HepG2 (cell line): ENCODE results near the gene SLC25A11. TPM values are rescaled to one million over a fixed set of nuclear protein-coding genes. Genes with fewer than 3 reads are reported as not detected.

Experiments used
- ATAC-seq: fragments of 200-7000 bp; cut with Tn5 transposase; 3 replicates; pipeline ENCODE4 v1.9.1; 2020; ENCODE audit warnings: mild to moderate bottlenecking, moderate library complexity
- BruUV-seq: library from RNA; stranded (reverse); fragments of 400-500 nt; replicated peaks from 2 replicates; lab custom pipeline; 2021; lab: Mats Ljungman, UMichigan
- CTCF ChIA-PET: fragments of 300-600 bp; formaldehyde crosslinking; extraction: SDS; loops from one replicate; lab custom pipeline; 2021; ENCODE audit warnings: low total read pairs, inconsistent platforms, low intra/inter-chr PET ratio; lab: Yijun Ruan, JAX
- POLR2A ChIA-PET: fragments of 350-600 bp; sonication (Branson Sonifier 250); formaldehyde crosslinking; loops from one replicate; lab custom pipeline; 2020; ENCODE audit warnings: antibody characterized with exemption, inconsistent platforms; lab: Yijun Ruan, JAX
- DNase-seq: peaks from one replicate; pipeline ENCODE4 v3.0.0-alpha.2; 2015; ENCODE audit warnings: low spot score
- FAIRE-seq: peaks from 3 replicates; lab custom pipeline; 2011; peaks lifted over from hg19 to GRCh38; lab: Jason Lieb, UNC
- H2AFZ ChIP-seq: one replicate; pipeline ENCODE4 v1.6.1; 2011; ENCODE audit warnings: low read length, inconsistent platforms
- H3K27ac ChIP-seq: fragments of 300-600 bp; 3 replicates; pipeline ENCODE4 v1.8.0; 2011; ENCODE audit warnings: mixed run types, mild to moderate bottlenecking, mixed read lengths, low read length, inconsistent platforms; ENCODE audit not compliant: insufficient read depth; ENCODE audit errors: extremely low read length
- H3K27me3 ChIP-seq, 2 experiments: fragments of 200-600 bp in 1 of 2; 2 replicates in 1 of 2; 3 replicates in 1 of 2; pipeline versions ENCODE4 v1.6.0 to v1.8.0; 2011; ENCODE audit warnings: low read length in 2 of 2, mild to moderate bottlenecking in 2 of 2, moderate library complexity in 2 of 2, inconsistent platforms in 1 of 2; ENCODE audit not compliant: insufficient read depth in 2 of 2, control insufficient read depth in 1 of 2
- H3K36me3 ChIP-seq, 2 experiments: fragments of 200-600 bp in 1 of 2; replicated peaks in 1 of 2; 2 replicates in 1 of 2; 3 replicates in 1 of 2; pipeline versions ENCODE4 v1.5.1 to v1.8.0; 2011; ENCODE audit warnings: low read length in 2 of 2, inconsistent platforms in 1 of 2; ENCODE audit not compliant: insufficient read depth in 2 of 2, control insufficient read depth in 1 of 2
- H3K4me1 ChIP-seq: 2 replicates; pipeline ENCODE4 v1.5.1; 2012; ENCODE audit warnings: low read length, inconsistent platforms; ENCODE audit not compliant: insufficient read depth
- H3K4me2 ChIP-seq: 2 replicates; pipeline ENCODE4 v1.6.0; 2011; ENCODE audit warnings: low read depth, low read length, inconsistent platforms
- H3K4me3 ChIP-seq, 3 experiments: fragments of 200-600 bp in 1 of 3; sonication (generic), shearing (Covaris generic) in 1 of 3; replicated peaks in 1 of 3; 2 replicates each; pipeline ENCODE4 v1.5.1; 2011 to 2016; ENCODE audit warnings: low read length in 3 of 3, inconsistent platforms in 2 of 3, low read depth in 2 of 3, mild to moderate bottlenecking in 2 of 3, control low read depth in 1 of 3, mixed read lengths in 1 of 3; ENCODE audit not compliant: insufficient read depth in 1 of 3
- H3K79me2 ChIP-seq: one replicate; pipeline ENCODE4 v1.6.1; 2011; ENCODE audit warnings: low read length, inconsistent platforms; ENCODE audit not compliant: insufficient read depth
- H3K9ac ChIP-seq: 2 replicates; pipeline ENCODE4 v1.6.0; 2011; ENCODE audit warnings: mild to moderate bottlenecking, low read depth, low read length, inconsistent platforms; ENCODE audit not compliant: insufficient read depth
- H3K9me3 ChIP-seq: 2 replicates; pipeline ENCODE4 v1.5.1; 2012; ENCODE audit warnings: mild to moderate bottlenecking, low read length
- H4K20me1 ChIP-seq: 2 replicates; pipeline ENCODE4 v1.6.0; 2011; ENCODE audit warnings: inconsistent platforms, mild to moderate bottlenecking, low read length, moderate library complexity; ENCODE audit not compliant: insufficient read depth
- ARNT2 ChIP-seq: sonication (generic); formaldehyde crosslinking; IDR thresholded peaks from 2 replicates; pipeline ENCODE4 v1.8.0; 2022; ENCODE audit warnings: mild to moderate bottlenecking, low read depth, missing genetic modification reagents, moderate library complexity
- ATF3 ChIP-seq: sonication (generic); formaldehyde crosslinking; IDR thresholded peaks from 2 replicates; pipeline ENCODE4 v1.4.0; 2020; ENCODE audit warnings: missing genetic modification reagents
- IRF9 ChIP-seq: sonication (generic); formaldehyde crosslinking; IDR thresholded peaks from 2 replicates; pipeline ENCODE4 v1.8.0; 2022; ENCODE audit warnings: missing genetic modification reagents, mild to moderate bottlenecking, borderline replicate concordance
- KDM5A ChIP-seq: fragments of 200-600 bp; sonication (generic); IDR thresholded peaks from 2 replicates; pipeline ENCODE4 v1.7.0; 2018; ENCODE audit warnings: antibody characterized with exemption, mild to moderate bottlenecking, low read length, borderline replicate concordance
- MAZ ChIP-seq, 2 experiments: sonication (generic) in 1 of 2; formaldehyde crosslinking in 1 of 2; IDR thresholded peaks; 2 replicates each; pipeline versions ENCODE4 v1.5.0 to v1.6.1; 2012 to 2020; ENCODE audit warnings: low read depth in 2 of 2, mild to moderate bottlenecking in 2 of 2, borderline replicate concordance in 1 of 2, improper control_type of control experiment in 1 of 2, low read length in 1 of 2, missing genetic modification reagents in 1 of 2, moderate library complexity in 1 of 2
- MYPOP ChIP-seq: sonication (generic); formaldehyde crosslinking; IDR thresholded peaks from 2 replicates; pipeline ENCODE4 v1.8.1; 2023; ENCODE audit warnings: mild to moderate bottlenecking, moderate library complexity, missing genetic modification reagents
- NCOR1 ChIP-seq: fragments of 200-600 bp; sonication (generic); IDR thresholded peaks from 2 replicates; pipeline ENCODE4 v1.7.0; 2017; ENCODE audit warnings: antibody characterized with exemption, low read length, borderline replicate concordance
- NFE2L1 ChIP-seq: sonication (generic); formaldehyde crosslinking; IDR thresholded peaks from 2 replicates; pipeline ENCODE4 v1.4.0; 2020; ENCODE audit warnings: missing genetic modification reagents, mild to moderate bottlenecking, borderline replicate concordance
- PHF8 ChIP-seq: sonication (generic); formaldehyde crosslinking; IDR thresholded peaks from 2 replicates; pipeline ENCODE4 v1.5.0; 2020; ENCODE audit warnings: missing genetic modification reagents
- POLR2AphosphoS5 ChIP-seq: IDR thresholded peaks from 2 replicates; pipeline ENCODE4 v1.6.1; 2012; ENCODE audit warnings: low read depth, low read length
- POLR2G ChIP-seq: fragments of 200-400 bp; formaldehyde crosslinking; IDR thresholded peaks from 2 replicates; pipeline ENCODE4 v1.6.1; 2018; ENCODE audit warnings: mild to moderate bottlenecking, low read depth, low read length, moderate library complexity
- SAP130 ChIP-seq: IDR thresholded peaks from 2 replicates; pipeline ENCODE4 v1.6.1; 2016; ENCODE audit warnings: low read depth
- ZIK1 ChIP-seq: sonication (generic); formaldehyde crosslinking; IDR thresholded peaks from 2 replicates; pipeline ENCODE4 v1.5.0; 2020; ENCODE audit warnings: mild to moderate bottlenecking, low read depth, missing genetic modification reagents, borderline replicate concordance
- ZKSCAN5 ChIP-seq: sonication (generic); formaldehyde crosslinking; IDR thresholded peaks from 2 replicates; pipeline ENCODE4 v1.5.1; 2020; ENCODE audit warnings: mild to moderate bottlenecking, missing genetic modification reagents
- ZNF101 ChIP-seq: sonication (generic); formaldehyde crosslinking; IDR thresholded peaks from 2 replicates; pipeline ENCODE4 v1.4.0; 2020; ENCODE audit warnings: mild to moderate bottlenecking, low read depth, missing genetic modification reagents, borderline replicate concordance
- ZNF124 ChIP-seq: sonication (generic); formaldehyde crosslinking; IDR thresholded peaks from 2 replicates; pipeline ENCODE4 v1.4.0; 2020; ENCODE audit warnings: missing genetic modification reagents
- ZNF724P ChIP-seq: sonication (generic); formaldehyde crosslinking; IDR thresholded peaks from 2 replicates; pipeline ENCODE4 v1.8.0; 2022; ENCODE audit warnings: missing genetic modification reagents, borderline replicate concordance
- WGBS: methylation state at CpG from one replicate; pipeline ENCODE4 v1.1.6; 2017; ENCODE audit warnings: low lambda C conversion rate; 5-methylcytosine and 5-hydroxymethylcytosine counted together
- in situ Hi-C: cut with HindIII; loops from 2 replicates; pipeline ENCODE4 v1.10.0; 2017; ENCODE audit warnings: low pct_unique_long_range_greater_than_20kb; ENCODE audit not compliant: extremely low pct_ligation_motif_present
- intact Hi-C: fragments of 100-400 bp; cut with micrococcal nuclease; formaldehyde crosslinking; loops from one replicate; pipeline ENCODE4 v1.10.0; 2022; ENCODE audit not compliant: unreplicated experiment
- polyA plus RNA-seq, 8 experiments: library from polyadenylated mRNA; depleted of rRNA in 3 of 8; stranded (reverse) in 7 of 8; unstranded in 1 of 8; fragments of >200 nt; fragmentation: Illumina TruSeq in 4 of 8; extraction: Trizol in 4 of 8; gene quantifications; 2 replicates each; pipeline versions ENCODE4 v1.2.1 to v1.2.3, GENCODE V29; 2011 to 2016; ENCODE audit warnings: low read depth in 4 of 8, missing spikeins in 1 of 8, mixed read lengths in 1 of 8; ENCODE audit not compliant: insufficient read depth in 1 of 8
- total RNA-seq, 5 experiments: library from RNA; depleted of rRNA; stranded (reverse); fragments of >200 nt; fragmentation: Illumina TruSeq; extraction: Trizol; gene quantifications; 2 replicates each; pipeline ENCODE4 v1.2.3, GENCODE V29; 2016; ENCODE audit warnings: low read depth in 1 of 5

The SLC25A11 gene
- total and polyA plus RNA-seq, 2 of the 13 experiments (the other 11 are each of a cell fraction or from before 2014, with no cell fraction given): 35.4 to 47.2 TPM

- BruUV-seq: TSS peak; percentile 56
- in situ Hi-C loops: no loop called here
Observed at GRCh38 chr17:4946312-4946976, 6.6 kb upstream of the SLC25A11 start.

More at GRCh38 chr17:4946312-4946976, 6.6 kb upstream of the SLC25A11 start:
- peaks cover 44% of the 10 kb centered on the region for H3K4me1 ChIP-seq
- no peak for TF ChIP-seq ZIK1 (CRISPR knock-in tag)
- no peak for TF ChIP-seq MYPOP (CRISPR knock-in tag)
- peak; percentile 63; the same call in 1 of the 2 replicates for TF ChIP-seq POLR2G
- no peak for TF ChIP-seq NFE2L1 (CRISPR knock-in tag)
- TF ChIP-seq ZNF724P (CRISPR knock-in tag): no peak
- peak; percentile 13; the same call in 1 of the 2 replicates for TF ChIP-seq POLR2AphosphoS5
- TF ChIP-seq ARNT2 (CRISPR knock-in tag): no peak
- TF ChIP-seq ZNF124 (CRISPR knock-in tag): no peak
- no peak for TF ChIP-seq NCOR1
- 0 out of 2 replicates have a peak, but pooled peaks have one; percentile 11 for TF ChIP-seq PHF8
- no peak for TF ChIP-seq ZNF101 (CRISPR knock-in tag)
- TF ChIP-seq KDM5A: peak; percentile 38; the same call in 1 of the 2 replicates
- 0 out of 2 replicates have a peak, but pooled peaks have one; percentile 6 for TF ChIP-seq SAP130
- no peak for TF ChIP-seq IRF9 (CRISPR knock-in tag)
- TF ChIP-seq ZKSCAN5 (CRISPR knock-in tag): no peak
- TF ChIP-seq ATF3 (CRISPR knock-in tag): no peak
- no peak for TF ChIP-seq MAZ (IDR thresholded peaks at IDR 0.05; ENCODE audit: borderline replicate concordance, low read depth, low read length)
- no peak for TF ChIP-seq MAZ (CRISPR knock-in tag; IDR thresholded peaks at IDR 0.05; ENCODE audit: low read depth)
- TF ChIP-seq, all 625 proteins: peak for 5
- peak overlapping the region; percentile 96 for H3K4me2 ChIP-seq
- H4K20me1 ChIP-seq: peaks cover 33% of the 10 kb centered on the region
- CTCF ChIA-PET: no interaction called here
- POLR2A ChIA-PET: interaction anchor here (1.2 to 10.0 kb wide), 4 partner anchors 20 to 225 kb away, joined by 3 to 273 read pairs (median 8); partner anchors contain the start of gene SPAG7
- no peaks in the 10 kb centered on the region for H3K9me3 ChIP-seq
- H3K4me3 ChIP-seq: peak overlapping the region; percentile 90 to 100 (median 100)
- DNase-seq: no peak
- H3K9ac ChIP-seq: peak overlapping the region; percentile 74
- no peak for FAIRE-seq
- H3K79me2 ChIP-seq: peaks cover 55% of the 10 kb centered on the region
- ATAC-seq: no peak
- peak overlapping the region; percentile 54 for H3K27ac ChIP-seq
- no peaks in the 10 kb centered on the region; a peak in 1 of 5 replicates for H3K27me3 ChIP-seq
- 39% methylated on average over 10 of the region's 16 CpGs for WGBS
- H2AFZ ChIP-seq: no peak overlapping the region
- H3K36me3 ChIP-seq: peaks cover 18 to 37% of the 10 kb centered on the region in 2 experiments
- intact Hi-C loops: no loop called here
